ENCODE results near the gene KIF26B. TPM values are rescaled to one million over a fixed set of nuclear protein-coding genes. Genes with fewer than 3 reads are reported as not detected.

The KIF26B gene
- total and polyA plus RNA-seq, 2 experiments from 2014 or later: 0.03 to 0.76 TPM

DNA sequence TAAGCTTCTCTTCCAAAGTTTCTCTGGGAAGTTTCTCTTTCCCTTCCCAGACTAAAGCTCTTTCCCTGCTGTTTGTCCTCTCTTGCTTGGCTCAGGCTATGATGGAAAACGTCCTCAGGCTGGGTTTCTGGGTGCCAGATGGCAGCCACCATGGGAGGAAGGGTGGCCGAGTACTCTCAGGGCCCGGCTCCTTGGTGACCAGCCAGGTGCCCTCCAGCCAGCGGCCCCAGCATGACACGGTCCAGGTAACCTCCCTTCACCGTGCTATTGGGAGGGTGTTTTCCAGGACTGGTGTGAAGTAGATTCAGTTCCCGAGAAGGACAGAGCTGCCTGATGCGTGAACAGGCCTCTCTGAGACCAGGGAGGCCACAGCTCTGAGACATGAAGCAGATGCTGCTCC is 60.3 kb downstream of the KIF26B start:
- no peak overlapping the region for H3K27ac Mint-ChIP-seq
- Histone ChIP-seq H3K27me3 (ENCODE audit: insufficient read depth) (no peaks in the 10 kb centered on the region), H3F3A (replicated peaks; ENCODE audit: low read depth) (no peaks in the 10 kb centered on the region), H2AFZ (no peak overlapping the region), H3K79me2 (replicated peaks; ENCODE audit: insufficient read depth) (no peaks in the 10 kb centered on the region), H3K4me2 (no peak overlapping the region), H3K36me3 (ENCODE audit: insufficient read depth) (no peaks in the 10 kb centered on the region), H3K4me3 (no peak overlapping the region), H3K9me2 (ENCODE audit: insufficient read depth) (no peaks in the 10 kb centered on the region), H3K27ac (ENCODE audit: low read depth) (no peak overlapping the region), H4K20me1 (replicated peaks; ENCODE audit: insufficient read depth) (no peaks in the 10 kb centered on the region), H3K4me1 (ENCODE audit: insufficient read depth) (peaks cover 14% of the 10 kb centered on the region; the same call in 1 of the 2 replicates)
- no peak for TF ChIP-seq CREB1 (CRISPR knock-in tag; IDR thresholded peaks at IDR 0.05; ENCODE audit: low read depth)
- TF ChIP-seq, protein P1, sequence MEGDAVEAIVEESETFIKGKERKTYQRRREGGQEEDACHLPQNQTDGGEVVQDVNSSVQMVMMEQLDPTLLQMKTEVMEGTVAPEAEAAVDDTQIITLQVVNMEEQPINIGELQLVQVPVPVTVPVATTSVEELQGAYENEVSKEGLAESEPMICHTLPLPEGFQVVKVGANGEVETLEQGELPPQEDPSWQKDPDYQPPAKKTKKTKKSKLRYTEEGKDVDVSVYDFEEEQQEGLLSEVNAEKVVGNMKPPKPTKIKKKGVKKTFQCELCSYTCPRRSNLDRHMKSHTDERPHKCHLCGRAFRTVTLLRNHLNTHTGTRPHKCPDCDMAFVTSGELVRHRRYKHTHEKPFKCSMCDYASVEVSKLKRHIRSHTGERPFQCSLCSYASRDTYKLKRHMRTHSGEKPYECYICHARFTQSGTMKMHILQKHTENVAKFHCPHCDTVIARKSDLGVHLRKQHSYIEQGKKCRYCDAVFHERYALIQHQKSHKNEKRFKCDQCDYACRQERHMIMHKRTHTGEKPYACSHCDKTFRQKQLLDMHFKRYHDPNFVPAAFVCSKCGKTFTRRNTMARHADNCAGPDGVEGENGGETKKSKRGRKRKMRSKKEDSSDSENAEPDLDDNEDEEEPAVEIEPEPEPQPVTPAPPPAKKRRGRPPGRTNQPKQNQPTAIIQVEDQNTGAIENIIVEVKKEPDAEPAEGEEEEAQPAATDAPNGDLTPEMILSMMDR (conservative IDR thresholded peaks at IDR 0.05; ENCODE audit: low read depth in 2 of 2): no peak
- TF ChIP-seq EZH2phosphoT487 (IDR thresholded peaks at IDR 0.05; ENCODE audit: unreplicated experiment): no peak
- TF ChIP-seq ZNF114 (CRISPR knock-in tag; IDR thresholded peaks at IDR 0.05): no peak
- no peak for TF ChIP-seq EZH2 (IDR thresholded peaks at IDR 0.05; ENCODE audit: low read depth, unreplicated experiment)
- TF ChIP-seq NANOG (IDR thresholded peaks at IDR 0.05; ENCODE audit: borderline replicate concordance): no peak
- no peak for TF ChIP-seq STAT1 (IDR thresholded peaks at IDR 0.05; ENCODE audit: unreplicated experiment)
- no peak for TF ChIP-seq JUNB (IDR thresholded peaks at IDR 0.05; ENCODE audit: unreplicated experiment)
- no peak for TF ChIP-seq ZNF331 (CRISPR knock-in tag; IDR thresholded peaks at IDR 0.05; ENCODE audit: low read depth)
- no peak for TF ChIP-seq POLR2AphosphoS5 (IDR thresholded peaks at IDR 0.05; ENCODE audit: low read depth)
- TF ChIP-seq, protein P2, sequence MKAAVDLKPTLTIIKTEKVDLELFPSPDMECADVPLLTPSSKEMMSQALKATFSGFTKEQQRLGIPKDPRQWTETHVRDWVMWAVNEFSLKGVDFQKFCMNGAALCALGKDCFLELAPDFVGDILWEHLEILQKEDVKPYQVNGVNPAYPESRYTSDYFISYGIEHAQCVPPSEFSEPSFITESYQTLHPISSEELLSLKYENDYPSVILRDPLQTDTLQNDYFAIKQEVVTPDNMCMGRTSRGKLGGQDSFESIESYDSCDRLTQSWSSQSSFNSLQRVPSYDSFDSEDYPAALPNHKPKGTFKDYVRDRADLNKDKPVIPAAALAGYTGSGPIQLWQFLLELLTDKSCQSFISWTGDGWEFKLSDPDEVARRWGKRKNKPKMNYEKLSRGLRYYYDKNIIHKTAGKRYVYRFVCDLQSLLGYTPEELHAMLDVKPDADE (IDR thresholded peaks at IDR 0.05): no peak
- TF ChIP-seq, protein P3, sequence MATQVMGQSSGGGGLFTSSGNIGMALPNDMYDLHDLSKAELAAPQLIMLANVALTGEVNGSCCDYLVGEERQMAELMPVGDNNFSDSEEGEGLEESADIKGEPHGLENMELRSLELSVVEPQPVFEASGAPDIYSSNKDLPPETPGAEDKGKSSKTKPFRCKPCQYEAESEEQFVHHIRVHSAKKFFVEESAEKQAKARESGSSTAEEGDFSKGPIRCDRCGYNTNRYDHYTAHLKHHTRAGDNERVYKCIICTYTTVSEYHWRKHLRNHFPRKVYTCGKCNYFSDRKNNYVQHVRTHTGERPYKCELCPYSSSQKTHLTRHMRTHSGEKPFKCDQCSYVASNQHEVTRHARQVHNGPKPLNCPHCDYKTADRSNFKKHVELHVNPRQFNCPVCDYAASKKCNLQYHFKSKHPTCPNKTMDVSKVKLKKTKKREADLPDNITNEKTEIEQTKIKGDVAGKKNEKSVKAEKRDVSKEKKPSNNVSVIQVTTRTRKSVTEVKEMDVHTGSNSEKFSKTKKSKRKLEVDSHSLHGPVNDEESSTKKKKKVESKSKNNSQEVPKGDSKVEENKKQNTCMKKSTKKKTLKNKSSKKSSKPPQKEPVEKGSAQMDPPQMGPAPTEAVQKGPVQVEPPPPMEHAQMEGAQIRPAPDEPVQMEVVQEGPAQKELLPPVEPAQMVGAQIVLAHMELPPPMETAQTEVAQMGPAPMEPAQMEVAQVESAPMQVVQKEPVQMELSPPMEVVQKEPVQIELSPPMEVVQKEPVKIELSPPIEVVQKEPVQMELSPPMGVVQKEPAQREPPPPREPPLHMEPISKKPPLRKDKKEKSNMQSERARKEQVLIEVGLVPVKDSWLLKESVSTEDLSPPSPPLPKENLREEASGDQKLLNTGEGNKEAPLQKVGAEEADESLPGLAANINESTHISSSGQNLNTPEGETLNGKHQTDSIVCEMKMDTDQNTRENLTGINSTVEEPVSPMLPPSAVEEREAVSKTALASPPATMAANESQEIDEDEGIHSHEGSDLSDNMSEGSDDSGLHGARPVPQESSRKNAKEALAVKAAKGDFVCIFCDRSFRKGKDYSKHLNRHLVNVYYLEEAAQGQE (IDR thresholded peaks at IDR 0.05; ENCODE audit: unreplicated experiment): no peak
- TF ChIP-seq, protein P4, sequence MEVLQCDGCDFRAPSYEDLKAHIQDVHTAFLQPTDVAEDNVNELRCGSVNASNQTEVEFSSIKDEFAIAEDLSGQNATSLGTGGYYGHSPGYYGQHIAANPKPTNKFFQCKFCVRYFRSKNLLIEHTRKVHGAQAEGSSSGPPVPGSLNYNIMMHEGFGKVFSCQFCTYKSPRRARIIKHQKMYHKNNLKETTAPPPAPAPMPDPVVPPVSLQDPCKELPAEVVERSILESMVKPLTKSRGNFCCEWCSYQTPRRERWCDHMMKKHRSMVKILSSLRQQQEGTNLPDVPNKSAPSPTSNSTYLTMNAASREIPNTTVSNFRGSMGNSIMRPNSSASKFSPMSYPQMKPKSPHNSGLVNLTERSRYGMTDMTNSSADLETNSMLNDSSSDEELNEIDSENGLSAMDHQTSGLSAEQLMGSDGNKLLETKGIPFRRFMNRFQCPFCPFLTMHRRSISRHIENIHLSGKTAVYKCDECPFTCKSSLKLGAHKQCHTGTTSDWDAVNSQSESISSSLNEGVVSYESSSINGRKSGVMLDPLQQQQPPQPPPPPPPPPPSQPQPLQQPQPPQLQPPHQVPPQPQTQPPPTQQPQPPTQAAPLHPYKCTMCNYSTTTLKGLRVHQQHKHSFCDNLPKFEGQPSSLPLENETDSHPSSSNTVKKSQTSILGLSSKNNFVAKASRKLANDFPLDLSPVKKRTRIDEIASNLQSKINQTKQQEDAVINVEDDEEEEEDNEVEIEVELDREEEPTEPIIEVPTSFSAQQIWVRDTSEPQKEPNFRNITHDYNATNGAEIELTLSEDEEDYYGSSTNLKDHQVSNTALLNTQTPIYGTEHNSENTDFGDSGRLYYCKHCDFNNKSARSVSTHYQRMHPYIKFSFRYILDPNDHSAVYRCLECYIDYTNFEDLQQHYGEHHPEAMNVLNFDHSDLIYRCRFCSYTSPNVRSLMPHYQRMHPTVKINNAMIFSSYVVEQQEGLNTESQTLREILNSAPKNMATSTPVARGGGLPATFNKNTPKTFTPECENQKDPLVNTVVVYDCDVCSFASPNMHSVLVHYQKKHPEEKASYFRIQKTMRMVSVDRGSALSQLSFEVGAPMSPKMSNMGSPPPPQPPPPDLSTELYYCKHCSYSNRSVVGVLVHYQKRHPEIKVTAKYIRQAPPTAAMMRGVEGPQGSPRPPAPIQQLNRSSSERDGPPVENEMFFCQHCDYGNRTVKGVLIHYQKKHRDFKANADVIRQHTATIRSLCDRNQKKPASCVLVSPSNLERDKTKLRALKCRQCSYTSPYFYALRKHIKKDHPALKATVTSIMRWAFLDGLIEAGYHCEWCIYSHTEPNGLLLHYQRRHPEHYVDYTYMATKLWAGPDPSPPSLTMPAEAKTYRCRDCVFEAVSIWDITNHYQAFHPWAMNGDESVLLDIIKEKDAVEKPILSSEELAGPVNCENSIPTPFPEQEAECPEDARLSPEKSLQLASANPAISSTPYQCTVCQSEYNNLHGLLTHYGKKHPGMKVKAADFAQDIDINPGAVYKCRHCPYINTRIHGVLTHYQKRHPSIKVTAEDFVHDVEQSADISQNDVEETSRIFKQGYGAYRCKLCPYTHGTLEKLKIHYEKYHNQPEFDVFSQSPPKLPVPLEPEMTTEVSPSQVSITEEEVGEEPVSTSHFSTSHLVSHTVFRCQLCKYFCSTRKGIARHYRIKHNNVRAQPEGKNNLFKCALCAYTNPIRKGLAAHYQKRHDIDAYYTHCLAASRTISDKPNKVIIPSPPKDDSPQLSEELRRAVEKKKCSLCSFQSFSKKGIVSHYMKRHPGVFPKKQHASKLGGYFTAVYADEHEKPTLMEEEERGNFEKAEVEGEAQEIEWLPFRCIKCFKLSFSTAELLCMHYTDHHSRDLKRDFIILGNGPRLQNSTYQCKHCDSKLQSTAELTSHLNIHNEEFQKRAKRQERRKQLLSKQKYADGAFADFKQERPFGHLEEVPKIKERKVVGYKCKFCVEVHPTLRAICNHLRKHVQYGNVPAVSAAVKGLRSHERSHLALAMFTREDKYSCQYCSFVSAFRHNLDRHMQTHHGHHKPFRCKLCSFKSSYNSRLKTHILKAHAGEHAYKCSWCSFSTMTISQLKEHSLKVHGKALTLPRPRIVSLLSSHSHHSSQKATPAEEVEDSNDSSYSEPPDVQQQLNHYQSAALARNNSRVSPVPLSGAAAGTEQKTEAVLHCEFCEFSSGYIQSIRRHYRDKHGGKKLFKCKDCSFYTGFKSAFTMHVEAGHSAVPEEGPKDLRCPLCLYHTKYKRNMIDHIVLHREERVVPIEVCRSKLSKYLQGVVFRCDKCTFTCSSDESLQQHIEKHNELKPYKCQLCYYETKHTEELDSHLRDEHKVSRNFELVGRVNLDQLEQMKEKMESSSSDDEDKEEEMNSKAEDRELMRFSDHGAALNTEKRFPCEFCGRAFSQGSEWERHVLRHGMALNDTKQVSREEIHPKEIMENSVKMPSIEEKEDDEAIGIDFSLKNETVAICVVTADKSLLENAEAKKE (CRISPR knock-in tag; IDR thresholded peaks at IDR 0.05): no peak
- no peaks in the 10 kb centered on the region for H3K9me3 Mint-ChIP-seq
- ATAC-seq: no peak
- peaks cover 15% of the 10 kb centered on the region for H3K4me1 Mint-ChIP-seq
- H3K36me3 Mint-ChIP-seq (ENCODE audit: low read depth): no peaks in the 10 kb centered on the region
- H3K4me3 Mint-ChIP-seq: no peak overlapping the region
- H3K27me3 Mint-ChIP-seq (ENCODE audit: insufficient read depth, low read depth, poor library complexity): peaks cover 4% of the 10 kb centered on the region
- DNase-seq (ENCODE audit: low spot score): no peak
